SKM-1 treated with dmso at 0.1 percent for 144 hours (cell line): ENCODE results near the gene FUT1.
"Not testable (repeated sequence)": the region's sequence is repeated elsewhere in the genome, so short reads cannot be mapped to it uniquely, and the experiment has no call there.

ENCODE experiments used
- DNase-seq: peaks from one replicate; lab custom pipeline; 2025; ENCODE audit not compliant: unreplicated experiment; lab: John Stamatoyannopoulos, UW

The FUT1 gene

DNA sequence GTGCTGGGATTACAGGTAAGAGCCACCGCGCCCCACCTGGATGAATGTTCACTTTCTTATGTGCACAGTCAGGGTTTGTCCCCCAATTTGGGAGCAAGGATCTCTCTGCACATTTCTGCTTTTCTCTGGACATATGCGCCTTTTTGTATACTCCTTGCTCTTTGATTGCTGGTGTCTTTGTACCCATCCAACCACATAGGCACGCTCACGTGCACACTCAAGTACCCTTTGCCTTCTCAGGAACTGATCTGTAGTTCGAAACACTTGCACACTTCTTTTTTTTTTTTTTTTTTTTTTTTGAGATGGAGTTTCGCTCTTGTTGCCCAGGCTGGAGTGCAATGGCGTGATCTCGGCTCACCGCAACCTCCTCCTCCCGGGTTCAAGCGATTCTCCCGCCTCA is 34.3 kb downstream of the FUT1 start:
- DNase-seq = not testable (repeated sequence)

DNA sequence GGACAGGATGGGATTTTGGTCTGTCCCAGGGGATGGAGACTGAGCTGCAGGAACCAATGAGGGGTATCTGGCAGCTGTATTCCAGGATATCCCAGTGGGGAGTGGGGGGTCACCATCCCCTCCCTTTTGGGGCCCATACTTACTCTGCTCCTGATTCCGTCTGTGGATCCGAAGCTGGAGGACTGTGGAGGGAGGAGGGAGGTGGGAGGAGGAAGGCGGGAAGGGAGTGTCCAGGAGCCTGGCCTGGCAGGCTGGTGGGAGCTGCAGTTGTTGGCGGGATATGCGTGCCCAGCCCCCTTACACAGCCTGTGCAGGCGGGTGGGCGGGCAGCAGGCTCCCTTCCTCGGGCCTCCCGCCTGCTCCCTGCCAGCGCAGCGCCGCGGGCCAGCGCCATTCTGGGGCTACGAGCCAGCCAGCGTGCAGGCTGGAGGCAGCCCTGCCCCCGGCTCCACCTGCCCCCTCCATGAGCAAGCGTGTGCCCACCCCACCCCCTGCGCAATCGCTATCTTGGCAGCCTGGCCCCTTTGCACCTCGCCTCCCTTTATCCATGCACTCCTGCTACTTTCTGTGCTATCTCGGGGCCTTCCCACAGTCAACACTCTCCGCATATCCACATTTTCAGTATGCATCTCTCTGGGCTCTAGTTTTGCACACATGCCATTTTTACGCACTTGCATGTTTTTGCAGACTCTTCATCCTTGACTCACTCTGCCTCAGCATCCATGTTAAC is 35.7 kb downstream of the FUT1 start:
- DNase-seq = no peak

DNA sequence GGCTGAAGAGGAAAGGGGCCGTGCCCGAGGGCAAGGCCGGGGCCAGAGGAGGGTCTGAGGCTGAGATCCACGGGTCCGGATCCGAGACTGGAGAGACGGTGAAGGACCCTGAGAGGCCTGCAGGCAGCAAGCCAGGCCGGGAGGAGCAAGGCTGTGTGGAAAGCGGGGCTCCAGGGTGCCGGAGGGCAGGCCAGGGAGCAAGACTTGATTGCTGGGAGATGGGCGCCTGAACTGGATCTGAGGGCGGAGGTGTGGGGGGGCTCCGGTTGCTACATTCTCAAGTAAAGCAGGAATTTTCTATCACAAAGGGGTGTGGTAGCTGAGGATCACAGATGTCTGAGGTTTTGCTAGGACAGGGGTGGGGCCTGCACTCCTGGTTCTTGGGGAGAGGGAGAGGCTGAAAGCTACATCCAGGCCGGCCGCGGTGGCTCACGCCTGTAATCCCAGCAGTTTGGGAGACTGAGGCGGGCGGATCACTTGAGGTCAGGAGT is 36.7 kb downstream of the FUT1 start:
- DNase-seq = no peak

DNA sequence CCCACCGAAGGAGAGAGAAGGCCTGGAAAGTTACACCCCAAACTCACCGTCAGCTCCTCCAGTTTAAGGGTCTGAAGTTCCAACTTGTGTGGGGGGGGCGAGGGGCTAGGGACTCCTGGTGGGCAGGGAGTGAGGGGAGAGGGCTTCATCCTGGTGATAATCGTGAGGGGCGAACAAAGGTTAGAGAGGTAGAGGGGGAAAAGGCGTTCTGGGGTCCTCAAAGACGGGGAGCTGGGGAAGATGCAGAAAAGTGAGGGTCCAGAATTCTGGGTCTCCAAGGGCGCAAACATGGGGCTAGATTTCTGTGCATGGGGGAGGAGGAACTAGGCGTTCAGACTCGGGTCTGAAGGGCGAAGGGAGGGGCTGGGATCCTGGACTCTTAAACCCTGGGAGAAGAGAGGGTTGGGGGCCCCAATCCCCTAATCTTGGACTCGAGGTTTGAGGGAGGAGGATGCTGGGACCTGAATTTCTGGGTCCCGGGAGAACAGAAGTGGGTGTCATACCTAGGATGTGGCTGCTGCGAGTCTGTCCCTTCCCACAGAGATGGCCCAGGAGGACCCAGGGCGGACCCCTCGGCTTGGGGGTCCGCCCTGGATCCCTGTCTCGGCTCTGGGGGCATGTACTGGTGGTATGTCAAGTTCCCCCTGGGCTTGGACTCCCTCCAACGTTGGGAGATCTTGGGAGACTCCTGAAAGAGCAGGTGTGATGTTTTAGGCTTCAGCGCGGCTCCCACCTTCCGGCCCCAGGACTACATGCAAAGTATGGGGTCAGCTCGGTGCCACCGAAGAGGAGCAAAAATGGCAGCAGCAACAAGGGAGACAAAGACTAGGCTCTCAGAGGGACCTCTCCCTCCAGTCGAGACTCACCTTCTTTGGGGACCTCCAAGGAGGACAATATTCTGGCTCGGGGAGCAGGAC is 37.4 kb downstream of the FUT1 start:
- no peak for DNase-seq

DNA sequence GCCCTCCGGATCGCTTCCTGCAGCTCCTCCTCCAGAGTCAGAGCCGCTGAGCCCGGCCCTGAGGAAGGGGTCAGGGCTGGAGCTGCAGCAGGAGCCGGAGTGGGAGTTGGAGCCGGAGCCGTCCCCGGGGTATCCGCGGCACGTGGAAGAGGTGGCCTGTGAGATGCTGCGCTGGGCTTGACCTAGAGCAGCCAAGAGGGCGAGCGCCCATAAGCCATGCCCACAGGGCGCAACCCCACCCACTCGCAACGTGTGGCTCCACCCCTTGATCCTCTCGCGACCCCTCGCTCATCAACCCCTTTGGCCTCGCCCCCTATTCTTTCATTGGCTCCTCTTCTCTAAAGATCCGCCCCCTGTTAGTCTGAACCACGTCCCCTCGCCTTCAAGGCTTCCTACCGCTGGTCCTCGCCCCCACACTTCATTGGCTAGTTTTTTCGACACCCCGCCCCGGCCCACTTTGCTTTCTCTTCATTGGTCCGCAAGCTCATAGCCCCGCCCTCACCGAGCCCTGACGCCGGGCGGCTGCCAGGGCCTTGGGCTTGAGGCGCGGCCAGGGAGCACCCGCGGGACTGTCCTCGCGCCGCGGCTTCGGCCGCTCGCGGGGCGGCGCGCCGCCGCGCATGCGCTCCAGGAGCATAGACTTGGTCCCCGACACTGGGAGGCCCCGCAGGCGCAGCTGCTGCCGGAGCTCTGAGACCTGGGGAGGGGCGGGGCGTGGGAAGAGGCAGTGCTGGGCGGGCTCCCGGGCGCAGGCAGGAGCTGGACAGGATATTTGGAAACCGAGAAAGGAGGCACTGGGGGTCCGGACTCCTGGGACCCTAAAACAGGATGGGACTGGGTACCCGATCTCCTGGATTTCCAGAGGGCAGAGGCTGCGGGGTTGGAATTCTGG is 38.3 kb downstream of the FUT1 start:
- DNase-seq = peak; percentile 94

- no peak for DNase-seq
Measured at GRCh38 chr19:48713041-48713863, 39.2 kb downstream of the FUT1 start.

- DNase-seq = no peak
Measured at GRCh38 chr19:48711106-48711662, 41.3 kb downstream of the FUT1 start.

GRCh38 chr19:48708471-48708870 is 44.0 kb downstream of the FUT1 start:
- DNase-seq = no peak

GRCh38 chr19:48705431-48705830 is 47.0 kb downstream of the FUT1 start:
- DNase-seq = no peak

DNA sequence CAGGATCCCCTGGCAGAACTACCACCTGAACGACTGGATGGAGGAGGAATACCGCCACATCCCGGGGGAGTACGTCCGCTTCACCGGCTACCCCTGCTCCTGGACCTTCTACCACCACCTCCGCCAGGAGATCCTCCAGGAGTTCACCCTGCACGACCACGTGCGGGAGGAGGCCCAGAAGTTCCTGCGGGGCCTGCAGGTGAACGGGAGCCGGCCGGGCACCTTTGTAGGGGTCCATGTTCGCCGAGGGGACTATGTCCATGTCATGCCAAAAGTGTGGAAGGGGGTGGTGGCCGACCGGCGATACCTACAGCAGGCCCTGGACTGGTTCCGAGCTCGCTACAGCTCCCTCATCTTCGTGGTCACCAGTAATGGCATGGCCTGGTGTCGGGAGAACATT is 49.1 kb downstream of the FUT1 start:
- no peak for DNase-seq

GRCh38 chr19:48702701-48703100 is 49.7 kb downstream of the FUT1 start:
- no peak for DNase-seq

- peak; percentile 14 for DNase-seq
Measured at GRCh38 chr19:48698046-48698445, 54.4 kb downstream of the FUT1 start.
